BE2C (cell line): ENCODE results near the gene FAT3.

Experiments
- DNase-seq: peaks from one replicate; pipeline ENCODE4 v3.0.0-alpha.2; 2020
- H3K27me3 ChIP-seq: fragments of 250-450 bp; sonication (Bioruptor Pico); 2 replicates; pipeline ENCODE4 v1.5.1; 2020; ENCODE audit warnings: mild to moderate bottlenecking
- H3K36me3 ChIP-seq: fragments of 250-450 bp; sonication (Bioruptor Pico); 2 replicates; pipeline ENCODE4 v1.5.1; 2020; ENCODE audit warnings: mild to moderate bottlenecking
- H3K4me1 ChIP-seq: fragments of 250-450 bp; sonication (Bioruptor Pico); 2 replicates; pipeline ENCODE4 v1.5.1; 2020
- H3K4me3 ChIP-seq: 2 replicates; pipeline ENCODE4 v1.5.1; 2011; ENCODE audit warnings: low read depth, low read length
- H3K9me3 ChIP-seq: fragments of 250-450 bp; sonication (Bioruptor Pico); 2 replicates; pipeline ENCODE4 v1.5.1; 2020
- TF ChIP-seq, protein P1 (sequence below): IDR thresholded peaks from 2 replicates; pipeline ENCODE4 v1.5.1; 2012; ENCODE audit warnings: mild to moderate bottlenecking, low read depth, low read length

Gene FAT3

DNA sequence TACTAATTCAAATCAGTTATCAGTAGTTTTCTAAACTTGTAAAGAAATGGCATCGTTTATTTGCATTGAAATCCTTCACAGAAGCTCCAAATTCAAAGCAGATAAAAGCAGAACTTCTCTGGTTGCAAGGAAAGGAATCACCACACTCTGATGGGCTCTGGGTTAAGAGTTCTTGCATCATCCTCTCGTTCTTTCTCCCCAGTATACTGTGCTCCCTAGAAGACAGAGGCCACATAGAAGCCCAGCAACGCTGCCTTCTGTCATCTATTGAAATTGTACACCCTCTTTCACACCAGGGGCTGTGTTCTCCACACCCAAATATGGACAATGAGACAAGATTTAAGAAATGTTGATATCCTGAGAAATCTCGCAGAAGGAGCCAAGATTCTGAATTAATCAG, 29.3 kb downstream of the FAT3 start:
- H3K4me1 ChIP-seq, result peaks cover 13% of the 10 kb centered on the region
- TF ChIP-seq, protein P1, sequence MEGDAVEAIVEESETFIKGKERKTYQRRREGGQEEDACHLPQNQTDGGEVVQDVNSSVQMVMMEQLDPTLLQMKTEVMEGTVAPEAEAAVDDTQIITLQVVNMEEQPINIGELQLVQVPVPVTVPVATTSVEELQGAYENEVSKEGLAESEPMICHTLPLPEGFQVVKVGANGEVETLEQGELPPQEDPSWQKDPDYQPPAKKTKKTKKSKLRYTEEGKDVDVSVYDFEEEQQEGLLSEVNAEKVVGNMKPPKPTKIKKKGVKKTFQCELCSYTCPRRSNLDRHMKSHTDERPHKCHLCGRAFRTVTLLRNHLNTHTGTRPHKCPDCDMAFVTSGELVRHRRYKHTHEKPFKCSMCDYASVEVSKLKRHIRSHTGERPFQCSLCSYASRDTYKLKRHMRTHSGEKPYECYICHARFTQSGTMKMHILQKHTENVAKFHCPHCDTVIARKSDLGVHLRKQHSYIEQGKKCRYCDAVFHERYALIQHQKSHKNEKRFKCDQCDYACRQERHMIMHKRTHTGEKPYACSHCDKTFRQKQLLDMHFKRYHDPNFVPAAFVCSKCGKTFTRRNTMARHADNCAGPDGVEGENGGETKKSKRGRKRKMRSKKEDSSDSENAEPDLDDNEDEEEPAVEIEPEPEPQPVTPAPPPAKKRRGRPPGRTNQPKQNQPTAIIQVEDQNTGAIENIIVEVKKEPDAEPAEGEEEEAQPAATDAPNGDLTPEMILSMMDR, result no peak
- H3K4me3 ChIP-seq, result no peak overlapping the region
- no peak for DNase-seq
- H3K9me3 ChIP-seq, result no peaks in the 10 kb centered on the region
- H3K36me3 ChIP-seq, result no peaks in the 10 kb centered on the region
- no peaks in the 10 kb centered on the region for H3K27me3 ChIP-seq

GRCh38 chr11:92257536-92257935, 32.9 kb downstream of the FAT3 start:
- no peaks in the 10 kb centered on the region for H3K36me3 ChIP-seq
- peaks cover 10% of the 10 kb centered on the region for H3K4me1 ChIP-seq
- H3K4me3 ChIP-seq, result no peak overlapping the region
- no peaks in the 10 kb centered on the region for H3K9me3 ChIP-seq
- TF ChIP-seq, protein P1, result no peak
- DNase-seq, result no peak
- H3K27me3 ChIP-seq, result no peaks in the 10 kb centered on the region

DNA sequence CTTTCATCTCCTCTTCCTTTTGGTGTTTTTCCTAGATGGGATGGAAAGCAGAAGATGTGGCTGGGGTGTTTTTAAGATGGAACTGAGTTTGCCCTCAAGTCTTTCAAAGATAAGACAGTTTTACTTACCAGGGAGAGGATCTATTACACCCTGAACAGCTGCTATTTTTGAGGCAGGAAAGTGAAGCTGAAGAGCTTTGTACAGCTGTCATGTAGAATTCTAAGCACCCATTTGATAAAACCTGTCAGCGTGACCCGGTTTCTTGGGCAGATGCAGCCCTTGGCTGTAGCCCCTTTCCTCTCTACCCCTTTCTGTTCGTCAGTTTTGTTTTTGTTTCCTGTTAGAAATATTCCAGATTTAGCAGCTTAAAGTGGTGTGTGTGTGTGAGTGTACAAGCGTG, 35.2 kb downstream of the FAT3 start:
- H3K36me3 ChIP-seq, result no peaks in the 10 kb centered on the region
- no peak overlapping the region for H3K4me3 ChIP-seq
- no peaks in the 10 kb centered on the region for H3K9me3 ChIP-seq
- peaks cover 10% of the 10 kb centered on the region for H3K4me1 ChIP-seq
- TF ChIP-seq, protein P1, result no peak
- no peaks in the 10 kb centered on the region for H3K27me3 ChIP-seq
- DNase-seq, result no peak

DNA sequence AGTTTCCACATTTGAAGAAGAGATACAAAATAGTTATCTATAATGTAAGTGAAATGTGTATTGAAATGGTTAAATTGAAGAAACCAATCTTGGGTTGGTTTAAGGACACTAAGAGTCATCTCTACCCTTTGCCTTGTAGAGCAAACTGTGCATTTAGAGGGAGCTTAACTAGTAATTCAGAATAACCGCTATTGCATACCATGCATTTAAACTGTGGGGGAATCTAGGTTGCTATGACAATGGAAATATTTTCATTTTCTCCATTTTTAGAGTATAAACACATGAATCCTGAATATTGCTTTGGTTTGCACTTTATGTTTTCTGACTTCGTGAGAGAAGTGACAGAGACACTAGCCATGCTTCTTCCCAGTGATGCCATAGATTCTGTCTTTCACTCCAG, 39.7 kb downstream of the FAT3 start:
- no peaks in the 10 kb centered on the region for H3K9me3 ChIP-seq
- H3K4me1 ChIP-seq, result peaks cover 10% of the 10 kb centered on the region
- DNase-seq, result no peak
- H3K36me3 ChIP-seq, result no peaks in the 10 kb centered on the region
- no peaks in the 10 kb centered on the region for H3K27me3 ChIP-seq
- TF ChIP-seq, protein P1, result no peak
- H3K4me3 ChIP-seq, result no peak overlapping the region

DNA sequence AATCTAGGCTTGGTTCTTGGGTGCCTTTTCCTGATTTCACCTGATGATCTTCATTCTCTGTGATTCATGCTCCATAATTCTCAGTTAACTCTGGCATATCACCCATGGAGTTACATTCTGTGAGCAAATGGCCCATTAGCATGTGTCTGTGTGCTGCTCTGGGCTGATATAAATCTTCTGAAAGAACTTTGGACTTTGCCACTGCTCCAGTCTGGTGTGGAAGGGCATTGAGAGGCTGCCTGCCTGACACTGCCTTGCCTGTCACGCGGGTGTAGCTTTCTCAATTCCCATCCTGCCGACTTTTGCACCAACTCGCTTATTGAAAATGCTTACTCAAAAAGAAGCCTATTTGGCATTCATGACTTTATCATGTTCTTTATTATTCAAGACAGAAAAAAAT, 42.2 kb downstream of the FAT3 start:
- Histone ChIP-seq H3K4me3 (no peak overlapping the region), H3K27me3 (no peaks in the 10 kb centered on the region), H3K36me3 (no peaks in the 10 kb centered on the region), H3K9me3 (no peaks in the 10 kb centered on the region), H3K4me1 (peaks cover 10% of the 10 kb centered on the region)
- DNase-seq, result peak; percentile 44
- TF ChIP-seq, protein P1, result no peak

- TF ChIP-seq, protein P1, result no peak
- H3K9me3 ChIP-seq, result no peaks in the 10 kb centered on the region
- peaks cover 10% of the 10 kb centered on the region for H3K4me1 ChIP-seq
- H3K36me3 ChIP-seq, result no peaks in the 10 kb centered on the region
- DNase-seq, result no peak
- no peaks in the 10 kb centered on the region for H3K27me3 ChIP-seq
- H3K4me3 ChIP-seq, result no peak overlapping the region
Measured at GRCh38 chr11:92267278-92267677, 42.7 kb downstream of the FAT3 start.
